Neural progenitor cell (in vitro differentiated cells): ENCODE results near the gene CBFA2T3. TPM values are rescaled to one million over a fixed set of nuclear protein-coding genes. Genes with fewer than 3 reads are reported as not detected.

Source experiments
- DNase-seq: peaks from one replicate; pipeline ENCODE4 v3.0.0-alpha.2; 2016; ENCODE audit warnings: low spot score
- H2AFZ ChIP-seq: fragments of 200-600 bp; sonication (generic); replicated peaks from 2 replicates; pipeline ENCODE4 v1.6.1; 2016; ENCODE audit warnings: antibody characterized with exemption
- H3F3A ChIP-seq: fragments of 200-600 bp; sonication (generic); 2 replicates; pipeline ENCODE4 v1.6.1; 2016; ENCODE audit warnings: antibody characterized with exemption, low read depth
- H3K27ac ChIP-seq: fragments of 200-600 bp; sonication (generic); 2 replicates; pipeline ENCODE4 v1.5.1; 2016; ENCODE audit warnings: mild to moderate bottlenecking
- H3K27me3 ChIP-seq: fragments of 200-600 bp; sonication (generic); 2 replicates; pipeline ENCODE4 v1.6.1; 2016; ENCODE audit warnings: mild to moderate bottlenecking, moderate library complexity
- H3K36me3 ChIP-seq: fragments of 200-600 bp; sonication (generic); 2 replicates; pipeline ENCODE4 v1.5.1; 2016
- H3K4me1 ChIP-seq: fragments of 200-600 bp; sonication (generic); 2 replicates; pipeline ENCODE4 v1.6.1; 2016; ENCODE audit warnings: mixed run types
- H3K4me2 ChIP-seq: fragments of 200-600 bp; sonication (generic); 2 replicates; pipeline ENCODE4 v1.6.1; 2016
- H3K4me3 ChIP-seq: fragments of 200-600 bp; sonication (generic); 2 replicates; pipeline ENCODE4 v1.5.1; 2016
- H3K79me2 ChIP-seq: fragments of 200-600 bp; sonication (generic); 2 replicates; pipeline ENCODE4 v1.6.1; 2016; ENCODE audit warnings: low read depth
- H3K9ac ChIP-seq: fragments of 200-600 bp; sonication (generic); 2 replicates; pipeline ENCODE4 v1.6.1; 2016
- H3K9me3 ChIP-seq: fragments of 200-600 bp; sonication (generic); 2 replicates; pipeline ENCODE4 v1.5.1; 2016; ENCODE audit warnings: low read depth
- H4K20me1 ChIP-seq: fragments of 200-600 bp; sonication (generic); 2 replicates; pipeline ENCODE4 v1.6.1; 2016; ENCODE audit warnings: low read depth
- H3K27ac Mint-ChIP-seq: 3 replicates; pipeline ENCODE4 v1.8.0; 2021; ENCODE audit warnings: mixed read lengths
- H3K27me3 Mint-ChIP-seq: 2 replicates; pipeline ENCODE4 v1.8.0; 2022; ENCODE audit warnings: low read depth, mild to moderate bottlenecking, inconsistent platforms, moderate library complexity, mixed read lengths; ENCODE audit not compliant: insufficient read depth
- H3K36me3 Mint-ChIP-seq: 3 replicates; pipeline ENCODE4 v1.8.0; 2021; ENCODE audit warnings: mixed read lengths
- H3K4me1 Mint-ChIP-seq: 3 replicates; pipeline ENCODE4 v1.8.0; 2021; ENCODE audit warnings: mixed read lengths
- H3K4me3 Mint-ChIP-seq: 3 replicates; pipeline ENCODE4 v1.8.0; 2021; ENCODE audit warnings: mild to moderate bottlenecking, moderate library complexity, mixed read lengths
- H3K9me3 Mint-ChIP-seq: 3 replicates; pipeline ENCODE4 v1.8.0; 2020; ENCODE audit warnings: mixed read lengths
- EZH2 ChIP-seq: fragments of 200-600 bp; sonication (generic); IDR thresholded peaks from 2 replicates; pipeline ENCODE4 v1.6.1; 2017; ENCODE audit warnings: antibody characterized with exemption, mild to moderate bottlenecking, moderate library complexity
- EZH2phosphoT487 ChIP-seq: fragments of 200-600 bp; sonication (generic); IDR thresholded peaks from 2 replicates; pipeline ENCODE4 v1.6.1; 2017; ENCODE audit warnings: antibody characterized with exemption
- total RNA-seq: library from RNA; depleted of rRNA; stranded (reverse); fragments of >200 nt; gene quantifications from 2 replicates; pipeline ENCODE4 v1.2.3, GENCODE V29; 2015; ENCODE audit warnings: low replicate concordance
- TF ChIP-seq, protein P1 (sequence below): fragments of 200-600 bp; sonication (generic); IDR thresholded peaks from 2 replicates; pipeline ENCODE4 v1.5.1; 2017; ENCODE audit warnings: antibody characterized with exemption, mild to moderate bottlenecking

The CBFA2T3 gene
- 0.15 and 0.22 TPM in 2 replicates for total RNA-seq

DNA sequence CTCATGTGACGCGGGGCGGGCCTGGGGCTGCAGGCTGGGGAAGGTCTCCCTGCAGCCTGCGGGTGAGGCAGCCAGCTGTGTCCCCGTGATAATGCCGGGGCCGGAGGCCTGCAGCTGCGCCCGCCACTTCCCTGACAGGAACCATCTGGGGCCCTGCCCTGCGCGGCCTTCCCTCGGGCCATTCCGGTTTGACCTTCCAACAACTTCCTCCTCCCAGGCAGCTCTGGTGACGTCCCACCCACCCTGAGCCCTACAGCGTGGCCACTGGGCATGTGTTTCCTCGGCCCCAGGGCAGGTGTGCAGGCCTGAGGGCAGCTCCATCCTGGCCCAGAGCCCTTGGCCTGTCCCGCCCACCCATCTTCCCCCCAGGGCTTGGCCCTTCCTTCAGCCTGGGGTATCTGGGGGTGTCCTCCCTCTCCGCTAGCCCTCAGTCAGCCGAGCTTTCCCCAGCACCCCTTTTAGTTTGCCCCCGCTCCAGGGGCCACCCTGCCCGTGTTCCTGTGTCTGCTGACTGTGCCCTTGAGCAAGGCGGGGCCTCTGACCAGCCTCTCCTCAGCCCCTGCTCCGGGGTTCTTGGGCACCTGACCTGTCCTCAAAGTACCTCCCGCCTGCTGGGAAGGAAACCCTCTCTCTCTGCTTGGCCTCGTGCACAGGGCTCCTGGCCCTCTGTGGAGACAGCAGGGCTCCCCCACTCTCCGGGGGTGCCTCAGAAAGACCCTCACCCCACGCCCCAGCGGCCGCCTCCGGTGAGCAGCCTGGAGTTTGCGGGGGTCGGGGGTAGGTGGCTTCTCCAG, at the start of gene CBFA2T3:
Gene CBFA2T3 (minus strand): TSS at position 190 of the 794 bp plus-strand sequence. CDS start 400 bp downstream, outside the sequence.
- TF ChIP-seq EZH2phosphoT487 = no peak
- no peak for TF ChIP-seq EZH2
- TF ChIP-seq, protein P1, sequence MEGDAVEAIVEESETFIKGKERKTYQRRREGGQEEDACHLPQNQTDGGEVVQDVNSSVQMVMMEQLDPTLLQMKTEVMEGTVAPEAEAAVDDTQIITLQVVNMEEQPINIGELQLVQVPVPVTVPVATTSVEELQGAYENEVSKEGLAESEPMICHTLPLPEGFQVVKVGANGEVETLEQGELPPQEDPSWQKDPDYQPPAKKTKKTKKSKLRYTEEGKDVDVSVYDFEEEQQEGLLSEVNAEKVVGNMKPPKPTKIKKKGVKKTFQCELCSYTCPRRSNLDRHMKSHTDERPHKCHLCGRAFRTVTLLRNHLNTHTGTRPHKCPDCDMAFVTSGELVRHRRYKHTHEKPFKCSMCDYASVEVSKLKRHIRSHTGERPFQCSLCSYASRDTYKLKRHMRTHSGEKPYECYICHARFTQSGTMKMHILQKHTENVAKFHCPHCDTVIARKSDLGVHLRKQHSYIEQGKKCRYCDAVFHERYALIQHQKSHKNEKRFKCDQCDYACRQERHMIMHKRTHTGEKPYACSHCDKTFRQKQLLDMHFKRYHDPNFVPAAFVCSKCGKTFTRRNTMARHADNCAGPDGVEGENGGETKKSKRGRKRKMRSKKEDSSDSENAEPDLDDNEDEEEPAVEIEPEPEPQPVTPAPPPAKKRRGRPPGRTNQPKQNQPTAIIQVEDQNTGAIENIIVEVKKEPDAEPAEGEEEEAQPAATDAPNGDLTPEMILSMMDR = no peak
- H3K4me3 ChIP-seq = no peak within 1 kb of the TSS

DNA sequence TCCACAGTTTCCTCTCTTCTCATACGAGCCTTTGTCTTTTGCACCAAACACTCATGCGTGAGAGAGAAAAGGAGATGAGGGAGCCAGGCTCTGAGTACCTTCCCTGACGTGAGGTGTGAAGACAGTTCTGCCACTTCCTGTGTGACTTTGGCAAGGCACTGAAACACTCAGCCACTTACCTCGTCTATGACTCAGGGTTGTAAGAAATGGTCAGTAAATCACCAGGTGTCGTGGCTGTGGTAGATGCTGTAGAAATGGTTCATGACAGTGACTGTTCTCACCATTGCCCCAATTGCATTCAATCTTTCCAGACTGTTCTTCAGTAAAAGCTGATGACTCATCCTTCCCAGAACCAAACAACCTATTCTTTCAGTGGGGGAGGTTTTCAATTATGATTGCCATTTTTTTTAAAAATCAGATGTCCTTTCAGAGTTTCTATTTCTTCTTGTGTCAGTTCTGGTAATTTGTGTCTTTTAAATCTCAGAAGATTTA, 49.2 kb upstream of the CBFA2T3 start:
- Histone ChIP-seq H3K79me2 (no peaks in the 10 kb centered on the region), H4K20me1 (no peaks in the 10 kb centered on the region), H3K4me3 (no peak overlapping the region), H3K4me1 (no peaks in the 10 kb centered on the region), H3K9me3 (no peaks in the 10 kb centered on the region), H2AFZ (no peak overlapping the region), H3F3A (no peaks in the 10 kb centered on the region), H3K4me2 (no peak overlapping the region), H3K9ac (no peak overlapping the region), H3K36me3 (no peaks in the 10 kb centered on the region), H3K27ac (no peak overlapping the region), H3K27me3 (peaks cover 15% of the 10 kb centered on the region)
- H3K27me3 Mint-ChIP-seq = peaks cover 9% of the 10 kb centered on the region
- DNase-seq = no peak
- peaks cover 3% of the 10 kb centered on the region for H3K9me3 Mint-ChIP-seq
- H3K27ac Mint-ChIP-seq = no peak overlapping the region
- H3K4me1 Mint-ChIP-seq = peaks cover 4% of the 10 kb centered on the region
- TF ChIP-seq, protein P1 = no peak
- no peak for TF ChIP-seq EZH2
- TF ChIP-seq EZH2phosphoT487 = no peak
- H3K4me3 Mint-ChIP-seq = no peak overlapping the region
- no peaks in the 10 kb centered on the region for H3K36me3 Mint-ChIP-seq

More for the DNA sequence above, at the start of gene CBFA2T3:
- Histone ChIP-seq H4K20me1 (no peaks in the 10 kb centered on the region), H3K36me3 (no peaks in the 10 kb centered on the region), H3K27me3 (no peaks in the 10 kb centered on the region), H3K9ac (no peak within 1 kb of the TSS), H3K4me1 (no peaks in the 10 kb centered on the region), H3F3A (no peaks in the 10 kb centered on the region), H3K9me3 (no peaks in the 10 kb centered on the region), H2AFZ (no peak within 1 kb of the TSS), H3K4me2 (no peak within 1 kb of the TSS), H3K79me2 (no peaks in the 10 kb centered on the region), H3K27ac (no peak within 1 kb of the TSS)
- no peaks in the 10 kb centered on the region for H3K9me3 Mint-ChIP-seq
- H3K4me3 Mint-ChIP-seq = no peak within 1 kb of the TSS
- H3K27me3 Mint-ChIP-seq = peaks cover 4% of the 10 kb centered on the region
- peaks cover 14% of the 10 kb centered on the region for H3K4me1 Mint-ChIP-seq
- peak within 1 kb of the TSS; percentile 89 for H3K27ac Mint-ChIP-seq
- no peaks in the 10 kb centered on the region for H3K36me3 Mint-ChIP-seq
- no peak for DNase-seq

DNA sequence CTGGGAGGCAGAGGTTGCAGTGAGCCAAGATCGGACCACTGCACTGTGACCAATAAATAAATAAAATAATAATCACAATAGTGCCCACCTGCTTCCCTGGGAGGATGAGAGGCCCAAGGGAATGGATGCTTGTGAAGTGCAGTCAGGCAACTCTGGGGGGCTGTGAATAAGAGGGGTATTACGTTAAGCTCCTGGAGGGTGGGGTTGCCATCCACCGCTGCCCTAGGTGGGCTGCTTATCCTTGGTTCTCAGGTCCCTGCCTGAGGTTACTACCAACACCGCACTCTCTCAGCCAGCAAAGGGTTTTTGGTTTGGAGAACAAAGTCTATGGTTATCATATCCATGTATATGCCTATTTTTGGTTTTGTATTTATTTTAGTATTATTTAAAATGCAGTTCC, 48.6 kb upstream of the CBFA2T3 start:
- no peak overlapping the region for H3K4me3 ChIP-seq
- H4K20me1 ChIP-seq = no peaks in the 10 kb centered on the region
- no peak overlapping the region for H3K27ac ChIP-seq
- no peaks in the 10 kb centered on the region for H3K4me1 ChIP-seq
- H3K27me3 ChIP-seq = peaks cover 15% of the 10 kb centered on the region
- no peaks in the 10 kb centered on the region for H3K9me3 Mint-ChIP-seq
- no peak overlapping the region for H3K27ac Mint-ChIP-seq
- DNase-seq = no peak
- H3K79me2 ChIP-seq = no peaks in the 10 kb centered on the region
- H3K4me2 ChIP-seq = no peak overlapping the region
- H3F3A ChIP-seq = no peaks in the 10 kb centered on the region
- H3K9me3 ChIP-seq = no peaks in the 10 kb centered on the region
- peaks cover 6% of the 10 kb centered on the region for H3K27me3 Mint-ChIP-seq
- no peak overlapping the region for H3K9ac ChIP-seq
- TF ChIP-seq, protein P1 = no peak
- TF ChIP-seq EZH2 = no peak
- TF ChIP-seq EZH2phosphoT487 = no peak
- no peak overlapping the region for H2AFZ ChIP-seq
- H3K4me3 Mint-ChIP-seq = no peak overlapping the region
- peaks cover 4% of the 10 kb centered on the region for H3K4me1 Mint-ChIP-seq
- no peaks in the 10 kb centered on the region for H3K36me3 Mint-ChIP-seq
- no peaks in the 10 kb centered on the region for H3K36me3 ChIP-seq
